HG02870 (cell line): ENCODE data around the gene SAMD13.
A peak's percentile ranks its signal among the peaks of the same experiment; 100 is the strongest.

Experiments used
- ATAC-seq: cut with Tn5 transposase; IDR thresholded peaks from one replicate; pipeline ENCODE4 v1.9.1; 2021; ENCODE audit warnings: mild to moderate bottlenecking, moderate library complexity; ENCODE audit not compliant: unreplicated experiment

The SAMD13 gene, protein sequence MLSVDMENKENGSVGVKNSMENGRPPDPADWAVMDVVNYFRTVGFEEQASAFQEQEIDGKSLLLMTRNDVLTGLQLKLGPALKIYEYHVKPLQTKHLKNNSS

DNA sequence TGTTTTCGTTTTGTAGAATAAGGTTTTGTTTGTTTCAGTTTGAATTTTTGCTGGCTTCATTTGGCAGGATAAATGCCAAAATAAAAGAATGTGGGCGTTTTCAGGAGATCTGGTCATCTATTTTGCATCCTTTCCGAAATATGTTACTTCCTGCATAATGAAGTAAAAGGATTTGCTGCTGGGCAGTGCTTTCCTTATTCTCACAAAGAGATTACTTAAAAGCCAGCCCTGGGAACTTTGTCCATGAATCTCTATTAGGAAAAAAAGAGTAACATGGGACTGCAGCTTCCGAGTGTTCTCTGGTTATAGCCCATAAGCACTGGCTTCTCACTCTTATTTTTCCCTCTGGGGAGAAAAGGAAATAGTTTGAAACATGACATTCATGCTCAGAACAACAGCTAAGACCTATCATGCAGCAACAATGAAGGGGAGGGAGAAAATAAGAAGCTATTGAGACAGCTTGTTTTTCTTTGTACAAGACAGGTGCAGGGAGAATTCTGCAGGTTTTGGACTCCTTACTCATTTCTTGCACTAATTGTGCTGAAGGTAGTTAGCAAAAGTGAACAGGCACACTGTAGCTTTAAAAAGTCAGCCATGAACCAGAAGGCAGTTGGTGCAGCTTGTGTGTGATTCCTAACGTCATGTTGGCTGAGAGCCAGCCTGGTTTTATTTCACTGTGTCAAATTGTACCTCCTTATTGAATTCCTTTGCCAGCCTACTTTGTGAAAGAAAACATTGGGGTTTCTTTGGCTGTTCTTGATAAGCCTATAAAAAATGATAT is at the start of gene SAMD13:
TSS of gene SAMD13 (plus strand) at position 705 of the 781 bp plus-strand sequence. CDS start 1,527 bp downstream, outside the sequence.
- peak; percentile 40 for ATAC-seq

DNA sequence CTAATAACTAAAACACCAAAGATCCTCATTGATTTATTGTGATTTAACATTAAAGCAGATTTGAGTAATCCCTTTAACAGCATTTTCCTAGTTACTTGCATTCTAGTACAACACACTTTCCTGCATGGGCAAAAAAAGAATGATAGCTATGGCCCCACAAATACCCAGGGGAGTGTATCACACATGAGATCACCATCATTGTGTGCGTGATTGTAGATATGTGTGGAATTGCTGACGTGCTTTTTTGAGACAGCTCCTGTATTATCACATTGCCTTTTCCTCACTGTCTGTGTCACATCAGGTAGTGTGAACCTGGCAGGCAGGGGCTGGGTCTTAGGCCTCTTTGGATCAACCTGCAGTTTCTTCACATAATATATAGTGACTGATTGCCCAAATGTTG is 48.5 kb upstream of the SAMD13 start:
- no peak for ATAC-seq

DNA sequence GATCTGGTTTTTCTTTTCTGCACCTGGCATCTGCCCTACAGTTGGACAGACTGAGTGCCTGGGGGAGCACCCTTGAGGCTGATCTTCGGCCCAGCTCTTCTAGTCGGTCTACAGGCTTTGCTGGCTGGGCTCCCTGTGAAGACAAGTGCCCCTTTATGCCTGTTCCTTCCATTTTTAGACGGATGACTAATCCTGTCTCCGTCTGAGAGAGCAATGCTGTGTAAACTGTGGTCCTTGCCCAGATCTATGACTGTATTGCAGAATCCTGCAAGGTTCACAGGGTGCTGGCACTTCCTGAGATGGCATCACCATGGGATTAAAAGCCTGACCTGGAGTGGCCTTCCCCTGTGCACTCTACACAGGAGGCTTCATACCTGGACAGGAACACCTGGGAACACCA is 47.6 kb upstream of the SAMD13 start:
- ATAC-seq, result no peak

DNA sequence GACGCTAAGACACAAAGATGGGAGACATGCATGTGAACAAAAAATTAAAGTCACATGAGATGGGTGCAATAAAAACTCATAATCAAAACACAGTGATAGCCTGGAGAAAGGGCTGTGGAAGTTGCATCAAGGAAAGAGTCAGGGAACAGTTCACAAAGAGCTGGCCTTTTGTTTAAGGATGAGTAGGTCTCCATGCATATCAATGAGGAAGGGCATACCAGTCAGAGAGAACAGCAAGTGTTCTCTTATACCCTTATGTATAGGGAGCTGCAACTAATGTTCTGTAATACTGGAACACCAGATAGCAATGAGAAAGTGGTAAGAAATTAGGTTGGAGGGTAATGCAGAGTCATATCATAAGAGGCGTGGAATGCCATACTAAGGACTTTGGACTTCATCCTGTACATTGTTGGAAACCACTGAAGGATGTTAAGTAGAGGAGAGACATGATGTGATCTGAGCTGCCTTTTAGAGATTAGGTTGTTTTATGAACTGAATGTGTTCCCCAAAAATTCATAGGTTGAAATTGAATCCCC is 46.7 kb upstream of the SAMD13 start:
- no peak for ATAC-seq

DNA sequence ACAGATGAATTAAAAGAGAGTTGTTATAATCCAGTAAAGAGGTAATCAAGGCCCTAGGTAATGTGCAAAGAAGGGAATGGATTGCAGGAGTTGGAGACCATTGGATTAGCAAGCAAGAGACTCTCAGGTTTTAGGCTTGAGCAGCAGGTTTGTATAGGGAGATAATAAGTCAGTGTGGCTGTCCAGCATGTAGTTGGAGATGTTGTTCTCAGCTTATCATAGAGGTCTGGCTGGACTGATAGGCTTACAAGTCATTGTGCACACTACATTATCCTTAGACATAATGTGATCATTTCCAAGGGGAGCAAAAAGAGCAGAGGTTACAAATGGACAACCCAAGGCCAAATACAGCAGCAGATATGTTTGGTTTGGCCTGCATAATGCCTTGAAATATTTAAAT is 45.9 kb upstream of the SAMD13 start:
- ATAC-seq, result no peak

DNA sequence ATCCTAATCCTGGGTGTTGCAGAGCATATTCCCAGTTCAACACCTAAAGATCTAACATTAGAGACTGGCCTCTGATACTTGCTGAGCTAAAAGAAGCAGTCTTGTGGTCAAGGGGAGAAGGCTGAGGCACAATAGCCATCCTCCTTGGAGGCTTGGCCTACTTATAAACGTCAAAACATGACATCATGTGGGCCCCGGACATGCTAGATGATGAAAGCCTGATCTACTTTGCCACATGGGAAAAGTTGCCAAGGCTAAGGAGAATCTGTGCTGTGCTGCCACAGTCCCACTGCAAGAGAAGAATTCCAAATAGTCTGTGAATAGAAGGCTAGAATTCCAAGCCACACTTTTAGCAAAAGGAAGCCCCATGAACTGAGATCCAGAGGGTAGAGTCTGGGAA is 43.9 kb upstream of the SAMD13 start:
- no peak for ATAC-seq

DNA sequence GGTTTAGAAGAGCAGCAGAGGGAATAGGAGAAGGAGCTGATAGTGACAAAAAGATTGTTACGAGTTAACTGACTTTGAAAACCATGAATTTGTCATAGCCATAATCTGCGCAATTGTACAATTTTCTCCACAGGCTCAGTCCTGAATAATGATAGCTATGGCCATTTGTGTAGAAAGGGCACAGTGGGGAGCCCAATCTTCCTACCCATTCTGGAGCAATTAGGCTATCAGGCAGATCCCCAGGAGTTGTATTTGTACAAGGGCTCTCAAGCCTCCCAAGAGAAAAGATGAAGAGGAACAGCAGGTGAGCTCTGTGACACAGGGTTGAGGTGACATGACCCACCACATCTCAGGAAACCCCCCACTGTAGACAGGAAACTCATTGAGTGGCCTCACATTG is 42.1 kb upstream of the SAMD13 start:
- no peak for ATAC-seq

DNA sequence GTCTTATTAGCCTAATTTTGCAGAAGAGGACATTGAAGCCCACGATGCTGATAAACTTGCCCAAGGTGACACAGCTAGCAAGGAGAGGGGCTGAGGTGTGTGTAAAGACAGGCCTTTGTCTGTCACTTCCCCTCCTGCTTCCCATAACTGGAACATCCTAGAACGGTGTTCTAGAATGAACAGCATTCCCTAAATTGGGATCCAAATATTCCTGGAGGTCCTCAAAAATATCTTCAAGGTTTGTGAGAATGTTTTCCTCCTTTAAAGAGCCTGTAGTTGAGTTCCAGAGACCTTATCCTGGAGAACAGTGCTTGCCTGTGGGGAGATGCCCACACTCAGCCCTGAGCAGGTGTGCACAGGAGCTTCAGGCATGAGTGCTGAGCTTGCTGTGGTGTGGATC is 41.5 kb upstream of the SAMD13 start:
- ATAC-seq, result no peak

DNA sequence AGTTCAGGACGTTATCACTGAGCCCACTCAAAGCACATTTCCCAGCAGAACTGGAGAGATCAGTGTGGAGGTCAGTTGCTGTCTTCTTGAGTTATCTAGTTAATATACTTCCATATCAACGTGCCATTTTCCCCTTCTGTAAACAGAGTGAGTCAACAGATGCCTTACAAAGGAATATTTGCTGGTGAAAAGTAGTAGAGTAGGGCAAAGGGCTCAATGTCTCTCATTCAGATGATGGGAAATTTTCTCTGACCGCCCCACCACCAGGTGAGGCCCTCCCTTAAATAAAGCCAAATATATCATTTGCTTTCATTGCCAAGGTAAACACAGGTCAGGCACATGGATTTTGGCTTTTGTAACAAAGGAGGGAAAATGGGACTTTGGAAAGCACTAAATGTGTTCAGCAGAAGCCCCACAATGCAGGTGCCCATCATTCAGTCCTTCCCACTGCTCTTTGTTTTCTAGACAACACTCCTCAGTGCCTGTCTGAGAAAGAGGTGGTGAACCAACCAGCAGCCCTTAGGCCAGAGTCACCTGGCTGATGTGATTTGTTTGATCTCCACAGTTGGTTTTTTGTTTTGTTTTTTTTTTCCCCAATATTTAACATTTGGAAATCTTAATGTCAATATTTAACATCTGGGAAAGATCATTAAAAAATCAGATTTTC is 40.5 kb upstream of the SAMD13 start:
- ATAC-seq, result no peak

DNA sequence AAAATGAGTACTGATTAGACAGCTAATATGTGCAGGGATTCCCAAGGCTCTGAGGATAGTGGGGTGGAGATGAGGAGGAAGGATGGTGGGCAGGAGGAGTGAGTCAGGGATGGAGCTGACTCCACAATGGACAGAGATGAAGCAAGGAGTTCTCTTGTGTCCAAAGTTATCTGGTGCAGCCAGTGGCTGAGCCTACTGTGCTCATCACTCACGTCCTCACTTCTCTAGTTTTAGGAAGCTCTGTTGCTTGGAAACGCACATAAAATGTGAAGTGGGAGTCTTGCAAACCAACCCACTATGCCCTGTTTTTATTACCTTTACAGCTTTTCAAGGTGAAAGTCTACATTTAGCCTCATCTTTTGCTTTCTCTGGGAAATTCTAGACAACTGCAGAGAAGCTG is 36.5 kb upstream of the SAMD13 start:
- no peak for ATAC-seq

DNA sequence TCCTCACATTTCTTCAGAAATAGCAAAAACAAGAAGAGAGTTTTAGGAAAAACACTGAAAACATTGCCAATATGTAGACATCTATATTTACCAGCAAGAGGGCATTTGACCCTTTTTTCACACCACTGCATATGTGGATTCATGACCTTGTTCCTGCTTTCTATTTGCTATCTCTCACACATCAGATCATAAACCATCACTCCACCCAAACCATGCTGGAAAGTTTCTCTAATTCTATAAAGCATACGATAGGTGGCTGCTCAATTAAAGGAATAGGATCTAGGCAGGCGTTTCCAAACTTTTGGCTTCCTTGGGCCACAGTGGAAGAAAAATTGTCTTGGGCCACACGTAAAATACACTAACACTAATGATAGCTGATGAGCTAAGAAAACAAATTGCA is 35.6 kb upstream of the SAMD13 start:
- no peak for ATAC-seq

DNA sequence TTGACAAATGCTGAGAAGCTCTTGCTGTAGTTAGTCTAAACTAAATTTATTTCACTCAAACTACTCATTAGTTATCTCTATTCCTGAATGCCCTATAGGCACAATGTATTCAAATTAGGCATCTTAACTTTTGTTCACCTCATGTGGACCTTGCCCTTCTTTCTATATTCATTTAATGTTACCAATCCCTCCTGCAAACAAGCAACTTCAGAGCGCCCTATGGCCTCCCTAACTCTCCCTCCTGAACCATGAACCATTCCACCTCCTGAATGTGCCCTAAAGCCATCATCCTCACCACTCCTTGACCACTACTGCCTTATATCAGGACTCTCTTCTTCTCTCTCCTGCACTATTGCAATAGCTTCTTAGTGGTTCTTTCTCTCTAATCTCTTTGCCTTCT is 34.8 kb upstream of the SAMD13 start:
- ATAC-seq, result no peak

DNA sequence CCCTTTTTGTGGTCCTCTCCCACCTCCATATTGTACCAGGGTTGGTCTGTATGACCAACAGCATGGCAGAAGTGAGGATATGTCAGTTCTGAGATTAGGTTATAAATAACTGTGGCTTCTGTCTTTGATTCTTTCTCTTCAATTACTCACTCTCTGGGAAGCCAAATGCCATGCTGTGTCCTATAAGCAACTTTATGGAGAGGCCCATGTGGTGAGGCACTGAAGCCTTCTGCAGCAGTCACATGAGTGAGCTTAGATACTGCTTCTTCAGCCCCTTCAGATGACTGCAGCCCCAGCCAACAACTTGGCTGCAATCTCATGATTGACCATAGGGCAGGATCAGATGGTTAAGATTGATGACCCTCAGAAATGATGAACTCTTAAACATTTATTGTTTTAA is 34.0 kb upstream of the SAMD13 start:
- no peak for ATAC-seq

DNA sequence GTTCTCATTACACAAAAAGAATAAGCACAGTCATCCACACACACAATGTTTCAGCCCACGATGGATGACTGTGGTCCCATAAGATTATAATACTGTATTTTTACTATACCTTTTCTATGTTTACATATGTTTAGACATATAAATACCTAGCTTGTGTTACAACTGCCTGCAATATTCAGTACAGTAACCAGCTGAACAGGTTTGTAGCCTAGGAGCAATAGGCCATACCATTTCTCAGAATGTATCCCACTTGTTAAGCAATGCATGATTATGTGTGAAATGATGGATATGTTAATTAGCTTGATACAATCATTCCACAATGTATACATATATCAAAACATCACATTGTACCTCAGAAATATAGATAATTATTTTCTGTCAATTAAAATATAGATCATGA is 33.2 kb upstream of the SAMD13 start:
- no peak for ATAC-seq

DNA sequence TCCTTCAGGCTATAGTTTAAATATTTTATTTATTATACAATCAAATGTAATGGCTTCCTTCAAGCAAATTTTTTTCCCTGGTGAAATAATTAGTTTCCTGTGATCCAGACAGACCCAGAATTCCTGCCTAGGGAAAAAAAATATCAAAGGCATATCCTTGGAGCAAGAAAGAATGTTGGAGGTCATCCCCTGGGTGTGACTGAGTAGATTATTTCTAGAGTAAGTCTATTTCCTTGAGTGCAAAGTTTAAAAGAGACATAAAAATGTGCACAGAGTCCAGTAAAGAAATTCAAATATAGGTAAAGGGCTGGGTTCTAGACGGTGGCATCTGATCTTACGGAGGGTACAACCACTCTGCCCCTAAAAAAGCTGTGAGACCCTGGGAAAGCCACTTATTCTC is 32.2 kb upstream of the SAMD13 start:
- ATAC-seq, result no peak

DNA sequence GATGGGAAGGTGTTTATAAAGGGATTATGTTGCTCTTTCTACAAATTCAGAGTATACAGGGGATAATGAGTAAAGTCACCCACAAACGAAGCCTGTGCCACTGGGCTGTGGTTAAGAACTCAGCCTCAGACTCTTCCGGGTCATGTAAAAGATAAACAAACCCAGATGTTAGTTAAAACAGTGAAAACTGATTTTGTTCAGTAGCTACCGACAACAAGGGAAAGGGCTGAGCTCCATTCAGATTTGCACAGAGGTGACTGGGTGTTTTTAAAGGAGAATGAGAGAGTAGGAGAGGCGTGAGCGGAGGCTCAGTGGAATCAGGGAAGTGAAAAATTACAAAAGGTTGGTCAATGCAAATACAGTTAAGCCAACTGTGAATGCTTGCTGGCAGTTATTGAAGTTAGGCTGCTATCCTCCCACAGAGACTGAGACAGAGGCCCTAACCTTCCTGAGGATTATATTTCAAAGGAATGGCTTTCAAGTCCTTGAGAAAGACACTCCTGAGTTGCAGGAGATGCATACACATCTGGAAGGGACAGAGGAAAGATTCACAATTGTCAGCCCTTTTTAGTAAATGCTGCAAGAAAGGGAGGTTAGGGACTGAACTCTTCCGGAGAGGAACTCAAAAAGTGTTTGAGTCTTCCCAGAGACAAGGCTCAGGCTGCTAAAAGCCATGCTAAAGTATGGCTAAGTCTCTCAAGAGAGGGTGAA is 29.9 kb upstream of the SAMD13 start:
- peak; percentile 96 for ATAC-seq

DNA sequence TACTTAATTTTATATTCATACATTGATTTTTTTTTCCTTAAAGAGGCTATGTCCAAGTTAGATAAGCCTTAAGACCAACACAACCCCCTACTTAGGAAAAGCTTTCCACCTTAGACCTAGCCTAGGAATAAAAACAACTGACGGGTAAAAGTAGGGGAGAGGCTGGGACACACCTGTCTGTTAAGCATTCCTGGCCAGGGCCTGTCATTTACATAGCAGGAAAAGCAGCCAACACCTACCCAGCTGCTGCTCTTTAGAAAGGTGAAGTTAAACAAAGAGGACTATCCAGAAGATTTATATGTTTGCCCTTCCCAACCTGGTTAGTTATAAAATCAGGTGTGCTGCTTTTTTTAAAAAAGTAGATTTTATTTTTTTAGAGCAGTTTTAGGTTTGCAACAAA is 29.1 kb upstream of the SAMD13 start:
- no peak for ATAC-seq

DNA sequence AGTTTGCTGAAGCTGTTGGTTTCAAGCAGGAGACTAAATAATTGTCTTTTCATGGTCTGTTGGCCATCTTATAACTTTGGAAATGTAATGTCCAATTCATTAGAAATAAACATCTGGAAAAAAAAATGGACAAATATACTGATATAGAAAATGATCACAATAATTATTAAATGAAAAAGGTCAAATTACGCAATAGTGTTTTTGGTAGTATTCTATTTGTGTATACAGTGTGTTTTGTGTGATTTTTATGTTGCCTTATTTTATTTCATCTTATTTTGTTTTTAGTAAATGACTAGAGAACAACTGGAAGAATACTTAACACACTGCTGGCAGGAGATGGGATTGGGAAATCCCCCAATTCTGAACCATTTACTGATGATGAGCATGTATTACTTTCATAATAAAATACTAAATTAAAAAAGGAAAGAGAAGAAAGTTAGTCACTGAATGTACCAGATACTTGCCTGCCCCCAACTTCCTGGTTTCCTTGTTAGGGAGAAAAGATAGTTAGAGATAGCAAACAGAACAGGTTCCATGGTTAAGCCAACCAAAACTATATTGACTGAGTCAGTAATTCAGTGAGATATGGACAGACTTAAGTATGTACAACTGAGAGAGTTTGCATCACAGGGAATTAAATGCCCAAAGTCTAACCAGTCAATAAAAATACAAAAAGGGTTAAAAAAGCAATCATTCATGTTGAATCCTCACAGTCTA is 24.0 kb upstream of the SAMD13 start:
- no peak for ATAC-seq

DNA sequence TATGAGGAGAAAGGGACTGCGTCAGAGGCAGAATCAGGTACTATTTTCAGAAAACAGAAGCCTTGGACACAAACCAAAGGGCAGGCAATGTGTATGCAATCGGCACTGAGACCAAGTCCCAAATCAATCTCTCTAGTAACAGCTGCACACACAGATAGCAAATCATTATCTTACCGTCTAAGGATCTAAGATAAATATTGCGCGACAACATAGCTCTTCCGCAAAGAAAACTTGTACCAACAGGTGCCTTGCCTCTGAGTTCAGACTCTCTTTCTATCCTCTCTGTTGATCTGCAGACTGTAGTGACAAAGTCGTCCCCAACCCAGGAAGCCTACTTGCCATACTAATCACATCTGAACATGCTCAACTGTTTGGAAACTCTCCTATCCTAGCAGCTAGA is 22.6 kb upstream of the SAMD13 start:
- no peak for ATAC-seq

DNA sequence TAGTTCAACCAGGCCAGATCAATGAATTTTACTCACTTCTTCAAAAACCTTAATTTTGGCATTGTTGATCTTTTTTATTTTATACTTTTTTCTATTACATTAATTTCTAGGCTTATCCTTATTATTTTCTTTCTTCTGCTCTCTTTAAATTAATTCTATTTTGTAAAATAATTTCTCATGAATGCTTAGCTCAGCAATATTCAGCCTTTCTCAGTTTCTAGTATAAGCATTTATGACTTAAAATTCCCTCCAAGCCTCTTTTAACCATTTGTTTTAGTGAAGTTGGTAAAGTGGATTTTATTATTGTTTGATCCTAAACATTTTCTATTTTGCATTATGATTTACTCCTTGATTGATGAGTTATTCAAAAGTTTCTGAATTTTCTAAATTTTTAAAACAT is 20.6 kb upstream of the SAMD13 start:
- no peak for ATAC-seq

DNA sequence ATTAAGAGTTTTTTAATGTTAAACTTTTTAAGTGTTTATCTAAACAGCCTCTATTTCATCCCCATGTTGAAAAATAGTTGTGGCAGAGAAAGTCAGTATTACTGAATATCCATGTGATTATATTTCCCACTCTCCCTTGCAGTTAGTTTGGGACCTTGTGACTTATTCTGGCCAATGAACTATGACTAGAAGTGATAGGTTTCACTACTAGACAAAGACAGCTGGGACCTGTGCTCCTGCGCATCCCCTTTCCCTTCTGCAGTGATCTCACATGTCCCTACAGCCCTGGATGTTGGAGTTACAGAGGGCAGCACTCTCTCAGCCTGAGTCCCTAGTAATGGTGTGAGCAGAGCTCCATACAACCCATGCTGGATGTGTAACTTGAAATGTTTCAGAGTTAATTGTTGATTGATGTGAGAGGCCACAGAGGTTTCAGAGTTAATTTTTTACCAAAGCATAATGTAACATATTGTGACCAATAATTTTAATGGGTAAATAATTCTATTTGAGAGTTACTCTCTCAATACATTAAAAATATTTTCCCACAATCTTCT is 18.7 kb upstream of the SAMD13 start:
- ATAC-seq, result no peak
